Measurements from ENCODE around the gene TAS2R60. TPM values are rescaled to one million over a fixed set of nuclear protein-coding genes. Genes with fewer than 3 reads are reported as not detected.
A peak's percentile ranks its signal among the peaks of the same experiment; 100 is the strongest.

TAS2R60 gene
- total RNA-seq, 1 donor from 2014 or later = not detected

DNA sequence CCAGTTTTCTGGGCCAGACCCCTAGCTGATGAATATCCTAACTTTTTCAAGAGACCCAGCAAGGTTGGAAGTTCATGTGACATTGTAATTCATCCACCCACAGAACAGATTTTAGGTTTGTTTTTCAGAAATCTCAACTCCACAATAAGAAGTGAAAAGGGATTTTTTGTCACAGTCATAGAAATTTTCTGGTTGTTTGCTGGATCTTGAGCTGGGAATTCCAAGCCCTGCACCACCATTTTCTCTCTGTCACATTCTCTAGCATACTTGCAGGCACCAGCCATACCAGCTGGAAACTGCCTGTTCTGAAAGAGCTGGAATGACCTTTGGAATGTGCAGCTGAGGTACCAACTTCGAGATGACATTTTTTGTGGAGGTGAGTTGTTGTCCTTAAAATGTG, 8.5 kb downstream of the TAS2R60 start:
- H3K4me1 ChIP-seq = peaks cover 8% of the 10 kb centered on the region
- H3K4me3 ChIP-seq = no peak overlapping the region
- intact Hi-C loops (cut with DNase I) = no loop called here
- no peak for DNase-seq (ENCODE audit: extremely low spot score in 2 of 2)
- no peaks in the 10 kb centered on the region for H3K36me3 ChIP-seq
- no peaks in the 10 kb centered on the region for H3K27me3 ChIP-seq
- H3K9me3 ChIP-seq = no peaks in the 10 kb centered on the region
- H3K27ac ChIP-seq = no peak overlapping the region
- no peak for TF ChIP-seq POLR2AphosphoS5 (IDR thresholded peaks at IDR 0.05; ENCODE audit: insufficient read depth in 1 of 2, low read depth in 1 of 2)
- TF ChIP-seq, protein P1, sequence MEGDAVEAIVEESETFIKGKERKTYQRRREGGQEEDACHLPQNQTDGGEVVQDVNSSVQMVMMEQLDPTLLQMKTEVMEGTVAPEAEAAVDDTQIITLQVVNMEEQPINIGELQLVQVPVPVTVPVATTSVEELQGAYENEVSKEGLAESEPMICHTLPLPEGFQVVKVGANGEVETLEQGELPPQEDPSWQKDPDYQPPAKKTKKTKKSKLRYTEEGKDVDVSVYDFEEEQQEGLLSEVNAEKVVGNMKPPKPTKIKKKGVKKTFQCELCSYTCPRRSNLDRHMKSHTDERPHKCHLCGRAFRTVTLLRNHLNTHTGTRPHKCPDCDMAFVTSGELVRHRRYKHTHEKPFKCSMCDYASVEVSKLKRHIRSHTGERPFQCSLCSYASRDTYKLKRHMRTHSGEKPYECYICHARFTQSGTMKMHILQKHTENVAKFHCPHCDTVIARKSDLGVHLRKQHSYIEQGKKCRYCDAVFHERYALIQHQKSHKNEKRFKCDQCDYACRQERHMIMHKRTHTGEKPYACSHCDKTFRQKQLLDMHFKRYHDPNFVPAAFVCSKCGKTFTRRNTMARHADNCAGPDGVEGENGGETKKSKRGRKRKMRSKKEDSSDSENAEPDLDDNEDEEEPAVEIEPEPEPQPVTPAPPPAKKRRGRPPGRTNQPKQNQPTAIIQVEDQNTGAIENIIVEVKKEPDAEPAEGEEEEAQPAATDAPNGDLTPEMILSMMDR (IDR thresholded peaks at IDR 0.05) = no peak
- no peak for TF ChIP-seq POLR2A (IDR thresholded peaks at IDR 0.05)

DNA sequence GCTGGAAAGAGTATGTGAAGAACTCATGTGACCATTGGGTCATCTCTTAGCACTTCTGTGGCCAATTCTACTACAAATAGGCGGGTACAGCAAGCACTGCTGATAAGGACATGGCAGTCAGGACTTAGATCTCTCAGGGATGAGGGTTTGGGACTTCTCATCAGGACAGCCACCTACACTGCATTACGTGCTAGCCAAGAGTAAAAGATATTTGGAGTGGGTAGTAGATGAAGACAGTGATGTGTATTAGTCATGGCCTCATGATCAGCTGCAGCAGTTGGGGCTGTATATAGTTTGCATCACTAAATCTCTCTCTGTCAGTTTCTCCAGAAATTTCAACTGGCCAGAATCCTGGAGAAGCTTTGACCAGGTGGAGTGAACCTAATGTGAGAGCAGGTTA, 9.2 kb downstream of the TAS2R60 start:
- TF ChIP-seq POLR2A (IDR thresholded peaks at IDR 0.05) (no peak), POLR2AphosphoS5 (IDR thresholded peaks at IDR 0.05; ENCODE audit: insufficient read depth in 1 of 2, low read depth in 1 of 2) (no peak)
- TF ChIP-seq, protein P1 (IDR thresholded peaks at IDR 0.05) = no peak
- DNase-seq (ENCODE audit: extremely low spot score in 2 of 2) = no peak
- H3K4me1 ChIP-seq = peaks cover 11% of the 10 kb centered on the region
- no peaks in the 10 kb centered on the region for H3K27me3 ChIP-seq
- H3K9me3 ChIP-seq = no peaks in the 10 kb centered on the region
- no peak overlapping the region for H3K4me3 ChIP-seq
- intact Hi-C loops (cut with DNase I) = no loop called here
- no peaks in the 10 kb centered on the region for H3K36me3 ChIP-seq
- H3K27ac ChIP-seq = no peak overlapping the region

DNA sequence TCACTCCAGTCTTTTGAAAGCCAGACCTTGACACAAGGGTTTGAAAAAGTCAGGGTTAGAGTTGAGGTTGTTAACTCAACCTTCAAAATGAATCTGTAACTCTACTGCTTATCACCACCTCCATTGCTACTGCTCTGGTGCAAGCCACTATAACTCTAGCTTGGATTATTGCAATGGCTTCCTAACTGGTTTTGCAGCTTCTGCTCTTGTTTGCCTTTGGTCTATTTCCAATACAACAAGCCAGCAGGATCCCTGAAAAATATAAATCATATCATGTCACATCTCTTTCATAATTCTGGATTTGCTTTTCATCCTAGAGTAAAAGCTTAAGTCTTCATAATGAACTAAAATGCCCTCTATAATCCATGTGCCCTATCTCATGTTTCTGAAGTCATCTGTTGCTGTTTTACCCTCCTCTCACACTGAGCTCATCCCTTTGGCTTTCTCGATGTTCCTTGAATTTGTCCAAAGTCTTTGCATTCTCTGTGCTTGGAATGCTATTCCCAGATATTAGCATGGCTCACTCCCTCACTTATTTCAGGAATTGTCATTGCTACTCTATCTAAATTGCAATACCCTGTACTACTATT, 10.9 kb downstream of the TAS2R60 start:
- intact Hi-C loops (cut with DNase I) = no loop called here
- no peaks in the 10 kb centered on the region for H3K27me3 ChIP-seq
- no peaks in the 10 kb centered on the region for H3K36me3 ChIP-seq
- peaks cover 28% of the 10 kb centered on the region for H3K4me1 ChIP-seq
- no peaks in the 10 kb centered on the region for H3K9me3 ChIP-seq
- peak in 1 of 2 donors; percentile 33 for TF ChIP-seq POLR2AphosphoS5 (IDR thresholded peaks at IDR 0.05; ENCODE audit: insufficient read depth in 1 of 2, low read depth in 1 of 2)
- TF ChIP-seq, protein P1 (IDR thresholded peaks at IDR 0.05) = no peak
- no peak overlapping the region for H3K4me3 ChIP-seq
- no peak overlapping the region for H3K27ac ChIP-seq
- DNase-seq (ENCODE audit: extremely low spot score in 2 of 2) = no peak

DNA sequence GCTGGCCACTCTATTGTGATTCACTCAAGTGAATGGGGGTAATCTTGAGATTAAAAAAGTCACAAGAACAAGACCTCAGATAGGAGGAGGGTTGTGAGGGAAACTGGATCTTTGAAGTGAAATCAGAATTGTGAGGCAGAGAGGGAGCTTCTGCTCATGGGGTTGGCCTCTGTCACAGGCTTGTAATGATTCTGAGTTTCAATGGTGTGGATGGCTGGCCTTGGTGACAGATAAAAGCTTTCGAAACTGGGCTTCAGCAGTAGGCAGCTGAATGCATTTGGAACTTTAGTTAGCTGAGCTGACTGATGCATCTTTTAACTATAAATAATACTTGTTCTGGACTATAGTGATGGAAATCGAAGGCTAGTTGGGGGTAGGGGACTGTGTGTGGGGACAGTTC, 12.2 kb downstream of the TAS2R60 start:
- intact Hi-C loops (cut with DNase I) = no loop called here
- Histone ChIP-seq H3K4me1 (peaks cover 29% of the 10 kb centered on the region), H3K36me3 (no peaks in the 10 kb centered on the region), H3K4me3 (no peak overlapping the region), H3K27ac (no peak overlapping the region), H3K9me3 (no peaks in the 10 kb centered on the region), H3K27me3 (no peaks in the 10 kb centered on the region)
- TF ChIP-seq, protein P1 (IDR thresholded peaks at IDR 0.05) = no peak
- TF ChIP-seq POLR2A (IDR thresholded peaks at IDR 0.05) (no peak), POLR2AphosphoS5 (IDR thresholded peaks at IDR 0.05; ENCODE audit: insufficient read depth in 1 of 2, low read depth in 1 of 2) (no peak)
- DNase-seq (ENCODE audit: extremely low spot score in 2 of 2) = no peak

DNA sequence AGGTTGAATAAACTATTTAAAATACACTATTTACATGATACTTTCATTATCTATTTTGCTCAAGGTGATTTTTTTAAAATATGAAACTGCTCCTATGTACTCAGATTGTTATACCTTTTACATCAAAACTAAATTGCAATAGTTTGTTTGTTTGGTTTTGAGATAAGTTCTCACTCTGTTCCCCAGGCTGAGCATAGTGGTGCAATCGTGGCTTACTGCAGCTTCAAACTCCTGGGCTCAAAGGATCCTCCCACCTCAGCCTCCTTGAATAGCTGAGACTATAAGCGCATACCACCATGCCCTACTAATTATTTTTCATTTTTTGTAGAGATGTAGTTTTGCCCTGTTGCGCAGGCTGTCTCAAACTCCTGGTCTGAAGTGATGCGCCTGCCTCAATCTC, 12.7 kb downstream of the TAS2R60 start:
- peaks cover 29% of the 10 kb centered on the region for H3K4me1 ChIP-seq
- intact Hi-C loops (cut with DNase I) = no loop called here

More for the DNA sequence above, 12.7 kb downstream of the TAS2R60 start:
- no peak for TF ChIP-seq POLR2A (IDR thresholded peaks at IDR 0.05)
- TF ChIP-seq, protein P1 (IDR thresholded peaks at IDR 0.05) = no peak
- TF ChIP-seq POLR2AphosphoS5 (IDR thresholded peaks at IDR 0.05; ENCODE audit: insufficient read depth in 1 of 2, low read depth in 1 of 2) = no peak
- Histone ChIP-seq H3K36me3 (no peaks in the 10 kb centered on the region), H3K27me3 (no peaks in the 10 kb centered on the region), H3K27ac (no peak overlapping the region), H3K9me3 (no peaks in the 10 kb centered on the region), H3K4me3 (no peak overlapping the region)
- no peak for DNase-seq (ENCODE audit: extremely low spot score in 2 of 2)

Data from vagina (tissue), 2 donors.